GM10266 (cell line): ENCODE measurements around the gene ADPRHL1.

Source experiments
- DNase-seq: peaks from one replicate; pipeline ENCODE4 v3.0.0; 2012; ENCODE audit errors: extremely low spot score
- TF ChIP-seq, protein P1 (sequence below): IDR thresholded peaks from 2 replicates; pipeline ENCODE4 v1.5.1; 2012; ENCODE audit warnings: mild to moderate bottlenecking, low read depth; ENCODE audit not compliant: control insufficient read depth, insufficient read depth; ENCODE audit errors: missing control alignments

The ADPRHL1 gene

DNA sequence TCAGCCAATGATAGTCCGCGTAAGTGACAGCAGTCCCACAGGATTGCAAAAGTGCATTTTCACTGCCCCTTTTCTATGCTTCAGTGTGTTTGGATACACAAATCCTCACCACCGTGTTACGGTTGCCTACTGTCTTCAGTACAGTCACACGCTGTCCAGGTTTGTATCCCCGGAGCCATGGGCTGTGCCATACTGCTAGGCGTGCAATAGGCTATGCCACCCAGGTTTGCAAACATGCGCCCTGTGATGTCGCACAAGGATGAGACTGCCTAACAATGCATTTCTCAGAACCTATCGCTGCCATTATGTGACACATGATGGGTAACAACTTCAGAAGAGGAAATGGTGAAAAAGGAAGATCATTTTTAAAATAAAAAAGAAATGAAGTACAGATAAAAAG, 16.8 kb upstream of the ADPRHL1 start:
- DNase-seq = no peak
- TF ChIP-seq, protein P1, sequence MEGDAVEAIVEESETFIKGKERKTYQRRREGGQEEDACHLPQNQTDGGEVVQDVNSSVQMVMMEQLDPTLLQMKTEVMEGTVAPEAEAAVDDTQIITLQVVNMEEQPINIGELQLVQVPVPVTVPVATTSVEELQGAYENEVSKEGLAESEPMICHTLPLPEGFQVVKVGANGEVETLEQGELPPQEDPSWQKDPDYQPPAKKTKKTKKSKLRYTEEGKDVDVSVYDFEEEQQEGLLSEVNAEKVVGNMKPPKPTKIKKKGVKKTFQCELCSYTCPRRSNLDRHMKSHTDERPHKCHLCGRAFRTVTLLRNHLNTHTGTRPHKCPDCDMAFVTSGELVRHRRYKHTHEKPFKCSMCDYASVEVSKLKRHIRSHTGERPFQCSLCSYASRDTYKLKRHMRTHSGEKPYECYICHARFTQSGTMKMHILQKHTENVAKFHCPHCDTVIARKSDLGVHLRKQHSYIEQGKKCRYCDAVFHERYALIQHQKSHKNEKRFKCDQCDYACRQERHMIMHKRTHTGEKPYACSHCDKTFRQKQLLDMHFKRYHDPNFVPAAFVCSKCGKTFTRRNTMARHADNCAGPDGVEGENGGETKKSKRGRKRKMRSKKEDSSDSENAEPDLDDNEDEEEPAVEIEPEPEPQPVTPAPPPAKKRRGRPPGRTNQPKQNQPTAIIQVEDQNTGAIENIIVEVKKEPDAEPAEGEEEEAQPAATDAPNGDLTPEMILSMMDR = no peak

DNA sequence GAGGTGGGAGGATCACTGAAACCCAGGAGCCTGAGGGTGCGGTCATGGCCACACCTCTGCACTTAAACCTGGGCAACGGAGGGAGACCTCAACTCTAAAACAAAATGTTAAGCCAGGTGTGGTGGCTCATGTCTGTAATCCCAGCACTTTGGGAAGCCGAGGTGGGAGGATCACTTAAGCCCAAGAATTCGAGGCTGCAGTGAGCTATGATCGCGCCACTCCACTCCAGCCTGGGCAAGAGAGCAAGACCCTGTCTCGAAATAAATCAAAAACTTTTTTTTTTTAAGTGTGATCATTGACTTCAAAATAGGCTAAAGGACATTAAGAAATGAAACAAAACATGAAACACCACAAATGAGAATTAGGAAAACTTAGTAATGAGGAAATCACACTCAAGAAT, 16.3 kb upstream of the ADPRHL1 start:
- TF ChIP-seq, protein P1 = no peak
- DNase-seq = no peak

DNA sequence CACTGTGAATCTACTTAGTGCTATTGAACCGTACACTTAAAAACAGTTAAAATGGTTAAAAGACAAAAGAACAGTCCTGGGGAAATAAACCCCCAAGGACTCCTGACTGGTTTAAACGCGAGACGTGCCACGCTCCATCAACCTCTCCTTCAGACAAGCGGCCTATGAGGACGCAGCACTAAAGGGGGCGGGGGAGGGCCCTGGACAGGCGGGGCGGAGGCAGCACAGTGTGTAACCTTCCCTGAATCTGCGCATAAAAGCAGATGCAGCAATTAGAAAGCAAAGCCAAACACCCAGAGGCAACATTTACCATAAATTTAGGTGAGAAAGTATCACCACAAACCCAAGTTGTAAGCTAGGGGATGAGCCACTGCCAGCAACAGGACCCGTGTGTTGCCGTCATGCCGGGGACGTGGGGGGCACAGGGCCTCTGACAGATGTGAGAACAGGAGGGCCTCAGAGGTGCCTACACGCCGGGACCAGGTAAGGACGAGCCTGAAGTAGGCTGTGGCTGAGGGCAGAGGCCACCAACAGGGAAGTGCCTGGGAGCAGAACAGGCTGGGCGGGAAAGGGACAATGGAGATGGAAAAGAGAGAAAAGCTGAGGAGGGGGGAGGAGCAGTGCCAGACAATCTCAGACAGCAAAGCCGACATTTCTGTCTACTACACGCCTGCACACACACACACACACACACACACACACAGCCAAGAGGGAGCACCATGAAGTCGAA, 15.3 kb upstream of the ADPRHL1 start:
- TF ChIP-seq, protein P1 = no peak
- no peak for DNase-seq

DNA sequence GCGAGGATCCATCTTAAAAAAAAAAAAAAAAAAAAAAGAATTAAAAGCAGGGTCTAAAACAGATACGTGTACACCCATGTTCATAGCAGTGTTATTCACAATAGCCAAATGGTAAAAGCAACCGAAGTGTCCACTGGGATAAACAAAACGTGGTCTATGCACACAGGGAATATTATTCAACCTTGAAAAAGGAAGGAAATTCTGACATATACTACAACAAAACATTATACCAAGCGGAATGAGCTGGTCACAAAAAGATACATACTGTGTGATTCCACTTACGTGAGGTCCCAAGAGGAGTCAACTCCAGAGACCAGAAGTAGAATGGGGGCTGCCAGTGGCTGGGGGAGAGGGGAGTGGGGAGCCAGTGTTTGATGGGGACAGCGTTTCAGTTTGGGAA, 14.7 kb upstream of the ADPRHL1 start:
- no peak for DNase-seq
- TF ChIP-seq, protein P1 = no peak

DNA sequence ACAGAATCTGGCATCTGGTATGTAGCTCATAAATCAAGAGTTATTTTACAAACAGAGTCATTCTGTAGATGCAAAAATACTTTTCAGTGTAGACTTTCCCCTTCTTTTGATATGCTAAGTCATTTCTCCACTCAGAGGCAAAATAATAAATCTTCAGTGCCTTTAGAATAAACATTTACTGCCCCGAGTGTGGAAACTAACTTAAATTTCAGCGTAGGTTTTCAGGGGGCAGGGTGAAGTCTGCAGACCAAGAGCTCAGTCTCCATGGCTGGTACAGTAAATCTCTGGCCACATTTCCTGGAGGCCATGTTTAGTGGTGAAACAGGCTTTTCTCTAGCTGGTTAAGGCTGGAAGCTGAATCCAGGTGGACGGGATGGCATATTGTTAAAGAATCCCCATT, 13.1 kb upstream of the ADPRHL1 start:
- DNase-seq = no peak
- TF ChIP-seq, protein P1 = no peak

DNA sequence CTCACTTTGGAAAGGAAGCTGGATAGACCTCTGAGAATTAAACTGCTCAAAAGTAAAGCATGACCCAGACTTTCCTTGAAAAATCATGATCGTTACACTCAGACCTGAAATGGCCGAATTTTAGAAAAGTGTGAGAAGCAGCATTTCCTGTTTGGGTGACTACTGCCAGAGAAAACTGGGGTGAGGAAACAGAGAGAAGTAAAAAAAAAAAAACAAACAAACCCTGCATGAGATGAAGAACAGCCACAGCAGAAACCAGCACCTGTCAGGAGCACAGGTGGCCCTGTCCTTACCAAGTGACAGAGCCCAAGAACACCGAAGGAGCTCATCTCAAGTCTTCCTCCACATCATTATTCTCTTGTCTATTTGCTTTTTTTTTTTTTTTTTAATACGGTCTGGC, 12.0 kb upstream of the ADPRHL1 start:
- DNase-seq = no peak
- TF ChIP-seq, protein P1 = no peak

DNA sequence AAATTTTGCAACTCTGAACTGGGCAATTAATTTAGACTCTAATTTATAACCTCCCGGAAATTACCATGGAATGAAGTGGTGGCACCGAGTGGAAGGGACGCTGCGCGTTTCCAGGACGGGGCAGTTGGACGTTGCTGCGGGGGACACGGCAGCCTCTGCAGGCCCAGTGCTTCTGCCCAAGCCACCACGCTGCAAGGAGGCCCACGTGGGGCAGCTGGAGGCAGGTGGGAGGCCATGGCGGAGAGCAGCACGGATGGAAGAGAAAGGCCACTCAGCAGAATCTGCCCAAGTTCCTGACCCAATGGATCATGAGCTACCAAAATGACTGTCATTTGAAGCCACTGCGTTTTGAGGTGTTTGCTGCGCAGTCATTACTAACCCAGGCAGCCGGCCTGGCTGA, 11.2 kb upstream of the ADPRHL1 start:
- no peak for DNase-seq
- TF ChIP-seq, protein P1 = no peak
